WTC11 (cell line): ENCODE data around the gene NPEPL1.

Experiments
- TCF7 ChIP-seq: sonication (generic); formaldehyde crosslinking; IDR thresholded peaks from 2 replicates; pipeline ENCODE4 v1.8.0; 2022; ENCODE audit warnings: mild to moderate bottlenecking, low read depth, missing genetic modification reagents, moderate library complexity
- ZNF396 ChIP-seq: fragments of 250-450 bp; sonication (Bioruptor Pico); IDR thresholded peaks from 2 replicates; pipeline ENCODE4 v1.8.0; 2021; ENCODE audit warnings: mild to moderate bottlenecking, moderate library complexity, borderline replicate concordance
- TF ChIP-seq, protein P1 (sequence below): fragments of 200-600 bp; IDR thresholded peaks from 2 replicates; pipeline ENCODE4 v1.8.0; 2022; ENCODE audit warnings: antibody characterized with exemption

DNA sequence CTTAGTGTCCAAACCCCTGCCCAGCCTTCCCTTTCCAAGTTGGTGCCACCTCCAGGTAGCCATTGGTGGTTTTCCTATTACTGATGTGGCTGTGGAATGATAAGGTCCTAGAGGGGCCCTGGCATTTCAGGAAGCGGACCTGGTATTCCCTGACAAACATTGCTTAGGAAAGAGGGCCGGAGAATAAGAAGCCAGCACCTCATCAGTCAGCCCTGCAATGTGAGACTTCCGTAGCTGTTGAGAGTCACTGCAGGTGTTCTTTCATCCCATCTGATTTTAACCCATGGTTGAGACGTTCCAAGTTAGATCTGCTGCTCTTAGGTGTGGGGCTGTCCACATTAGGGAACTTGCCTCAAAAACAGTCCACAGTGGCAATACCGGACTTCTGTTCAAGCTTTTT lies 14.8 kb upstream of the NPEPL1 start:
- TF ChIP-seq ZNF396 (CRISPR knock-in tag), result no peak
- TF ChIP-seq, protein P1, sequence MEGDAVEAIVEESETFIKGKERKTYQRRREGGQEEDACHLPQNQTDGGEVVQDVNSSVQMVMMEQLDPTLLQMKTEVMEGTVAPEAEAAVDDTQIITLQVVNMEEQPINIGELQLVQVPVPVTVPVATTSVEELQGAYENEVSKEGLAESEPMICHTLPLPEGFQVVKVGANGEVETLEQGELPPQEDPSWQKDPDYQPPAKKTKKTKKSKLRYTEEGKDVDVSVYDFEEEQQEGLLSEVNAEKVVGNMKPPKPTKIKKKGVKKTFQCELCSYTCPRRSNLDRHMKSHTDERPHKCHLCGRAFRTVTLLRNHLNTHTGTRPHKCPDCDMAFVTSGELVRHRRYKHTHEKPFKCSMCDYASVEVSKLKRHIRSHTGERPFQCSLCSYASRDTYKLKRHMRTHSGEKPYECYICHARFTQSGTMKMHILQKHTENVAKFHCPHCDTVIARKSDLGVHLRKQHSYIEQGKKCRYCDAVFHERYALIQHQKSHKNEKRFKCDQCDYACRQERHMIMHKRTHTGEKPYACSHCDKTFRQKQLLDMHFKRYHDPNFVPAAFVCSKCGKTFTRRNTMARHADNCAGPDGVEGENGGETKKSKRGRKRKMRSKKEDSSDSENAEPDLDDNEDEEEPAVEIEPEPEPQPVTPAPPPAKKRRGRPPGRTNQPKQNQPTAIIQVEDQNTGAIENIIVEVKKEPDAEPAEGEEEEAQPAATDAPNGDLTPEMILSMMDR, result no peak
- no peak for TF ChIP-seq TCF7
